Measurements from ENCODE around the gene NHLH1.

Gene NHLH1

DNA sequence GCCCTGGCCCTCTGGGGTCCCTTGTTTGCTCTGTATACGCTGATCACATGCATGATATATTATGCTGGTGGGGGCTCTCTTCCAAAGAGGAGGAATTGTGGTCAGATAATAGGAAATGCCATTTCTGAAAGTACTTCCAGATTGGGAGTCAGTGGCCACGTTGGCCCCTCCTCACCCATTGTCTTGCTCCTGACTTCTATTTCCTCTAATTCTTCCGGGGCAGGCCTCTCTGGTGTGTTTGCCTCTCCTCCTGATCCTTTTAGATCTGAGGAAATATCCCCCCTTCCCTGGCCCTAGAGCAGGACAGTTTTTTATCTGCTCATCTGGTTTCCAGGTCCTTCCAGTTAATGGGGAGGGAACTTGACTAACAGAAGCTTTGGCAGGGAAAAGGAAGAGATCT is 36.4 kb downstream of the NHLH1 start:
- Histone ChIP-seq H3K4me3 (ENCODE audit: low read length) (no peak overlapping the region), H3K27ac (ENCODE audit: low read length) (no peak overlapping the region), H3K79me2 (ENCODE audit: low read length) (no peaks in the 10 kb centered on the region), H3K9ac (ENCODE audit: low read length) (no peak overlapping the region), H3K9me2 (replicated peaks; ENCODE audit: insufficient read depth, low read length) (no peaks in the 10 kb centered on the region), H2AFZ (ENCODE audit: low read length) (no peak overlapping the region), H3F3A (ENCODE audit: insufficient read depth, low read length) (no peaks in the 10 kb centered on the region), H3K4me1 (ENCODE audit: low read length) (no peaks in the 10 kb centered on the region), H3K4me2 (ENCODE audit: low read depth, low read length) (no peak overlapping the region), H3K27me3 (replicated peaks; ENCODE audit: insufficient read depth, low read length) (no peaks in the 10 kb centered on the region), H4K20me1 (ENCODE audit: insufficient read depth, low read length) (no peaks in the 10 kb centered on the region), H3K9me3 (replicated peaks; ENCODE audit: insufficient read depth, low read length) (no peaks in the 10 kb centered on the region), H3K36me3 (replicated peaks; ENCODE audit: insufficient read depth, low read length) (no peaks in the 10 kb centered on the region)
- no peak for DNase-seq
- TF ChIP-seq EZH2phosphoT487 (IDR thresholded peaks at IDR 0.05; ENCODE audit: low read length): no peak
- no peak for TF ChIP-seq EZH2 (optimal IDR thresholded peaks at IDR 0.05; ENCODE audit: low read depth, low read length)
- TF ChIP-seq, protein P1, sequence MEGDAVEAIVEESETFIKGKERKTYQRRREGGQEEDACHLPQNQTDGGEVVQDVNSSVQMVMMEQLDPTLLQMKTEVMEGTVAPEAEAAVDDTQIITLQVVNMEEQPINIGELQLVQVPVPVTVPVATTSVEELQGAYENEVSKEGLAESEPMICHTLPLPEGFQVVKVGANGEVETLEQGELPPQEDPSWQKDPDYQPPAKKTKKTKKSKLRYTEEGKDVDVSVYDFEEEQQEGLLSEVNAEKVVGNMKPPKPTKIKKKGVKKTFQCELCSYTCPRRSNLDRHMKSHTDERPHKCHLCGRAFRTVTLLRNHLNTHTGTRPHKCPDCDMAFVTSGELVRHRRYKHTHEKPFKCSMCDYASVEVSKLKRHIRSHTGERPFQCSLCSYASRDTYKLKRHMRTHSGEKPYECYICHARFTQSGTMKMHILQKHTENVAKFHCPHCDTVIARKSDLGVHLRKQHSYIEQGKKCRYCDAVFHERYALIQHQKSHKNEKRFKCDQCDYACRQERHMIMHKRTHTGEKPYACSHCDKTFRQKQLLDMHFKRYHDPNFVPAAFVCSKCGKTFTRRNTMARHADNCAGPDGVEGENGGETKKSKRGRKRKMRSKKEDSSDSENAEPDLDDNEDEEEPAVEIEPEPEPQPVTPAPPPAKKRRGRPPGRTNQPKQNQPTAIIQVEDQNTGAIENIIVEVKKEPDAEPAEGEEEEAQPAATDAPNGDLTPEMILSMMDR (IDR thresholded peaks at IDR 0.05; ENCODE audit: low read length): no peak

DNA sequence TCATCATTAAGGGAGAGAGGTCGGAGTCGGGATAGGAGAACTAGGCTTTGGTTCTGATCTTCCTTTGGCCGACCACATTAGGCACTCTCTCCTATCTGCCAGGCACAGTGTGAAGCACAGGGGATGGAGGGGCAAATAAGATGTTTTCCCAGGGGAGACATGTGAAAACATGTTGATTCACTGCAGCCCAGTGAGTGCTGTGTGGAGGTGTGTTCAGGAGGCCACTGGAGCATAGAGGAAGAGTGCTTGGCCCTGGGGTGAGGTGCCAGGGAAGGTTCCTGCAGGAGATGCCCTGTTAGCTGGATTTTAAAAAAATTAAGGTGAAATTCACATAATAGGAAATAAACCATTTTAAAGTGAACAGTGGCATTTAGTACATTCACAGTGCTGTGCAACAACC is 37.2 kb downstream of the NHLH1 start:
- TF ChIP-seq EZH2phosphoT487 (IDR thresholded peaks at IDR 0.05; ENCODE audit: low read length) (no peak), EZH2 (optimal IDR thresholded peaks at IDR 0.05; ENCODE audit: low read depth, low read length) (no peak)
- TF ChIP-seq, protein P1 (IDR thresholded peaks at IDR 0.05; ENCODE audit: low read length): no peak
- Histone ChIP-seq H3K27me3 (replicated peaks; ENCODE audit: insufficient read depth, low read length) (no peaks in the 10 kb centered on the region), H3K4me2 (ENCODE audit: low read depth, low read length) (no peak overlapping the region), H3K79me2 (ENCODE audit: low read length) (no peaks in the 10 kb centered on the region), H2AFZ (ENCODE audit: low read length) (no peak overlapping the region), H3K9me2 (replicated peaks; ENCODE audit: insufficient read depth, low read length) (no peaks in the 10 kb centered on the region), H3K4me3 (ENCODE audit: low read length) (no peak overlapping the region), H4K20me1 (ENCODE audit: insufficient read depth, low read length) (no peaks in the 10 kb centered on the region), H3K9me3 (replicated peaks; ENCODE audit: insufficient read depth, low read length) (no peaks in the 10 kb centered on the region), H3K4me1 (ENCODE audit: low read length) (no peaks in the 10 kb centered on the region), H3K36me3 (replicated peaks; ENCODE audit: insufficient read depth, low read length) (no peaks in the 10 kb centered on the region), H3F3A (ENCODE audit: insufficient read depth, low read length) (no peaks in the 10 kb centered on the region), H3K27ac (ENCODE audit: low read length) (no peak overlapping the region), H3K9ac (ENCODE audit: low read length) (no peak overlapping the region)
- DNase-seq: no peak

DNA sequence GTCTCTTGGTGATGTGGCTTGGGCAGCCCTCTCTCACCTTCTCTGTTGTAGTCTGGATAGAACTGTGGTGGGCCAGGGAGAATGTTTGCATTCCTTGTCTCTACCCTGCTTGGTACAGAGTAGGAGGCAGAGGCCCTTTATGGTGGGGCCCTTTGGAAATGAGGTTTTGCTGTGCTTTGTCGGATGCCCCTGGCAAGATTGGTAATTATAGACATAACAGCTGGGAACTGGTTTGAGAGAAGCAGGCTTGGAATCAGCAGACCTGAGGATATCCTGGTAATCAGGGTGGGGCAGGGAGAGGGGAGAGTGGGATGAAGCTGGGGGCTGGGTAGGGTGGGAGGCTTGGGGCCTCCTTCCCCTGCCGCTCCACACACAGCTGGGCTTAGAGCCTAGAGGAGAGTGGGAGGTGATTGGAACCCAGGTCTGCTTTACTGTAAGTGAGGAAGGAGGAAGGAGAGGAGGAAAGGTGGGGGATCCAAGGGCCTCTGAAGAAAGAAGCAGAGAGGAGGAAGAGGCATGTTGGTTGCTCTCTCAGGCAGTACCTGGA is 38.5 kb downstream of the NHLH1 start:
- no peaks in the 10 kb centered on the region for H3K9me3 ChIP-seq (replicated peaks; ENCODE audit: insufficient read depth, low read length)
- no peaks in the 10 kb centered on the region for H3K36me3 ChIP-seq (replicated peaks; ENCODE audit: insufficient read depth, low read length)
- H3K9ac ChIP-seq (ENCODE audit: low read length): no peak overlapping the region
- no peaks in the 10 kb centered on the region for H3K27me3 ChIP-seq (replicated peaks; ENCODE audit: insufficient read depth, low read length)
- H3F3A ChIP-seq (ENCODE audit: insufficient read depth, low read length): no peaks in the 10 kb centered on the region
- no peak overlapping the region for H3K27ac ChIP-seq (ENCODE audit: low read length)
- H3K4me3 ChIP-seq (ENCODE audit: low read length): no peak overlapping the region
- no peaks in the 10 kb centered on the region for H3K79me2 ChIP-seq (ENCODE audit: low read length)
- H4K20me1 ChIP-seq (ENCODE audit: insufficient read depth, low read length): no peaks in the 10 kb centered on the region
- no peak overlapping the region for H2AFZ ChIP-seq (ENCODE audit: low read length)
- no peaks in the 10 kb centered on the region for H3K9me2 ChIP-seq (replicated peaks; ENCODE audit: insufficient read depth, low read length)
- DNase-seq: no peak
- H3K4me1 ChIP-seq (ENCODE audit: low read length): no peaks in the 10 kb centered on the region
- no peak for TF ChIP-seq EZH2phosphoT487 (IDR thresholded peaks at IDR 0.05; ENCODE audit: low read length)
- TF ChIP-seq, protein P1 (IDR thresholded peaks at IDR 0.05; ENCODE audit: low read length): no peak
- no peak overlapping the region for H3K4me2 ChIP-seq (ENCODE audit: low read depth, low read length)
